GM12878 (cell line): ENCODE measurements around the gene SORBS2. TPM values are rescaled to one million over a fixed set of nuclear protein-coding genes. Genes with fewer than 3 reads are reported as not detected.

ENCODE experiments used
- ATAC-seq: fragments of 200-7000 bp; cut with Tn5 transposase; 3 replicates; pipeline ENCODE4 v1.9.1; 2020; ENCODE audit warnings: mild to moderate bottlenecking, moderate library complexity
- BruUV-seq: library from RNA; stranded (reverse); fragments of 400-500 nt; replicated peaks from 2 replicates; lab custom pipeline; 2021; lab: Mats Ljungman, UMichigan
- CTCF ChIA-PET: fragments of 300-600 bp; sonication (Branson Sonifier 250); formaldehyde crosslinking; extraction: SDS; loops from one replicate; lab custom pipeline; 2021; ENCODE audit warnings: inconsistent platforms; lab: Yijun Ruan, JAX
- POLR2A ChIA-PET: fragments of 350-600 bp; formaldehyde crosslinking; extraction: SDS; loops from one replicate; lab custom pipeline; 2021; ENCODE audit warnings: inconsistent platforms; lab: Charles Lee
- RAD21 ChIA-PET: fragments of 300-600 bp; sonication (Branson Sonifier 250); formaldehyde crosslinking; loops from one replicate; lab custom pipeline; 2023; ENCODE audit warnings: antibody characterized with exemption; ENCODE audit not compliant: unreplicated experiment; lab: Charles Lee
- SMC1A ChIA-PET: fragments of 300-600 bp; sonication (Branson Sonifier 250); formaldehyde crosslinking; loops from one replicate; lab custom pipeline; 2023; ENCODE audit not compliant: unreplicated experiment, uncharacterized antibody; lab: Charles Lee
- DNase-seq: peaks from one replicate; pipeline ENCODE4 v3.0.0-alpha.2; 2011; ENCODE audit warnings: low read depth, low spot score
- FAIRE-seq: peaks from 3 replicates; lab custom pipeline; 2011; peaks lifted over from hg19 to GRCh38; lab: Jason Lieb, UNC
- H2AFZ ChIP-seq: 2 replicates; pipeline ENCODE4 v1.6.0; 2011; ENCODE audit warnings: low read depth, low read length, control low read depth; ENCODE audit not compliant: control insufficient read depth
- H3K27ac ChIP-seq: 2 replicates; pipeline ENCODE4 v1.5.1; 2011; ENCODE audit warnings: control low read depth; ENCODE audit not compliant: control insufficient read depth, insufficient read depth
- H3K27me3 ChIP-seq, 2 experiments: replicated peaks in 1 of 2; 2 replicates each; pipeline versions ENCODE4 v1.6.0 to v1.6.1; 2011; ENCODE audit warnings: low read length in 1 of 2; ENCODE audit not compliant: control insufficient read depth in 2 of 2, insufficient read depth in 2 of 2
- H3K36me3 ChIP-seq, 2 experiments: 2 replicates each; pipeline ENCODE4 v1.5.1; 2011; ENCODE audit warnings: low read length in 1 of 2; ENCODE audit not compliant: control insufficient read depth in 2 of 2, insufficient read depth in 2 of 2
- H3K4me1 ChIP-seq: 2 replicates; pipeline ENCODE4 v1.6.1; 2011; ENCODE audit warnings: mild to moderate bottlenecking, low read length, moderate library complexity, mixed read lengths; ENCODE audit not compliant: control insufficient read depth, insufficient read depth
- H3K4me2 ChIP-seq: 2 replicates; pipeline ENCODE4 v1.6.0; 2011; ENCODE audit warnings: control low read depth; ENCODE audit not compliant: control insufficient read depth, insufficient read depth
- H3K4me3 ChIP-seq: fragments of 200-600 bp; sonication (generic); 2 replicates; pipeline ENCODE4 v1.5.1; 2016
- H3K79me2 ChIP-seq: 2 replicates; pipeline ENCODE4 v1.6.0; 2011; ENCODE audit warnings: low read length; ENCODE audit not compliant: control insufficient read depth, insufficient read depth
- H3K9ac ChIP-seq: 2 replicates; pipeline ENCODE4 v1.8.0; 2011; ENCODE audit warnings: low read length, control low read depth, mixed read lengths; ENCODE audit not compliant: control insufficient read depth, insufficient read depth
- H3K9me3 ChIP-seq: replicated peaks from 3 replicates; pipeline ENCODE4 v1.5.1; 2011; ENCODE audit warnings: mild to moderate bottlenecking, low read length; ENCODE audit not compliant: control insufficient read depth, insufficient read depth
- H4K20me1 ChIP-seq: 2 replicates; pipeline ENCODE4 v1.6.0; 2011; ENCODE audit not compliant: control insufficient read depth, insufficient read depth
- CBX5 ChIP-seq: sonication (generic); IDR thresholded peaks from 2 replicates; pipeline ENCODE4 v1.6.1; 2016; ENCODE audit warnings: low read depth, moderate library complexity, mild to moderate bottlenecking, inconsistent platforms
- CREM ChIP-seq: IDR thresholded peaks from 2 replicates; pipeline ENCODE4 v1.6.1; 2014; ENCODE audit warnings: antibody characterized with exemption, low read depth
- HSF1 ChIP-seq: fragments of 150-350 bp; IDR thresholded peaks from 2 replicates; pipeline ENCODE4 v1.6.1; 2014; ENCODE audit warnings: mild to moderate bottlenecking, low read depth, low read length
- JUND ChIP-seq: IDR thresholded peaks from 2 replicates; pipeline ENCODE4 v1.6.1; 2012; ENCODE audit warnings: low read depth, mild to moderate bottlenecking, low read length, improper control_type of control experiment, moderate library complexity
- LARP7 ChIP-seq: fragments of 450-650 bp; IDR thresholded peaks from 2 replicates; pipeline ENCODE4 v1.6.1; 2017; ENCODE audit warnings: mild to moderate bottlenecking
- NKRF ChIP-seq: fragments of 450-650 bp; conservative IDR thresholded peaks from 2 replicates; pipeline ENCODE4 v1.6.1; 2017; ENCODE audit warnings: mild to moderate bottlenecking, moderate library complexity
- PAX8 ChIP-seq: fragments of 450-650 bp; IDR thresholded peaks from 2 replicates; pipeline ENCODE4 v1.6.1; 2017; ENCODE audit warnings: mild to moderate bottlenecking, moderate library complexity
- POLR2AphosphoS2 ChIP-seq: IDR thresholded peaks from 2 replicates; pipeline ENCODE4 v1.6.1; 2011; ENCODE audit warnings: low read depth, mild to moderate bottlenecking, low read length, improper control_type of control experiment, moderate library complexity
- RBBP5 ChIP-seq: fragments of 200-600 bp; sonication (generic); conservative IDR thresholded peaks from 2 replicates; pipeline ENCODE4 v1.6.1; 2016
- YY1 ChIP-seq: IDR thresholded peaks from 2 replicates; pipeline ENCODE4 v1.6.1; 2011; ENCODE audit warnings: low read depth, mild to moderate bottlenecking, low read length
- WGBS: methylation state at CpG from one replicate; pipeline ENCODE4 v1.1.6; 2016; ENCODE audit warnings: low lambda C conversion rate; ENCODE audit not compliant: insufficient replicate concordance, insufficient coverage; ENCODE audit errors: missing lambda C conversion rate; 5-methylcytosine and 5-hydroxymethylcytosine counted together
- in situ Hi-C: fragments of 300-500 bp; cut with MboI; formaldehyde crosslinking; loops from 9 replicates; pipeline ENCODE4 v1.14.3; 2018; ENCODE audit warnings: mixed read lengths
- intact Hi-C: fragments of 100-400 bp; cut with micrococcal nuclease; formaldehyde crosslinking; loops from one replicate; pipeline ENCODE4 v1.14.2; 2022; ENCODE audit not compliant: unreplicated experiment
- polyA plus RNA-seq, 11 experiments: library from polyadenylated mRNA; depleted of rRNA in 4 of 11; unstranded in 6 of 11; stranded (reverse) in 5 of 11; fragments of >200 nt; fragmentation: Nextera tagmentation in 4 of 11; fragmentation: Illumina TruSeq in 1 of 11; extraction: Ambion mirVana in 4 of 11; extraction: Trizol in 1 of 11; gene quantifications; 1 replicate in 1 of 11; 2 replicates in 10 of 11; pipeline versions ENCODE4 v1.2.1 to v1.2.3, GENCODE V29; 2011 to 2016; ENCODE audit warnings: inconsistent platforms in 2 of 11, missing spikeins in 2 of 11, low read depth in 1 of 11
- total RNA-seq, 4 experiments: library from RNA; depleted of rRNA in 3 of 4; stranded (reverse); fragments of >200 nt in 3 of 4; fragmentation: Illumina TruSeq in 1 of 4; extraction: Trizol in 1 of 4; gene quantifications; 2 replicates each; pipeline versions ENCODE4 v1.2.1 to v1.2.3, GENCODE V29; 2013 to 2021

The SORBS2 gene
- total and polyA plus RNA-seq, 10 of the 15 experiments (the other 5 are each of a cell fraction or from before 2014, with no cell fraction given) = 0.06 to 3.0 (median 0.79) TPM

- TF ChIP-seq NKRF (no peak), POLR2AphosphoS2 (no peak), HSF1 (no peak), CREM (no peak), RBBP5 (no peak)
Observed at GRCh38 chr4:185665655-185666054, 146.3 kb downstream of the SORBS2 start (continued).

- BruUV-seq = no TSS peak
- ATAC-seq = no peak
- no peak for FAIRE-seq
- Histone ChIP-seq H3K9me3 (no peaks in the 10 kb centered on the region), H3K4me1 (no peaks in the 10 kb centered on the region), H3K4me2 (no peak overlapping the region), H3K27me3 (no peaks in the 10 kb centered on the region), H3K4me3 (no peak overlapping the region), H3K27ac (no peak overlapping the region), H4K20me1 (no peaks in the 10 kb centered on the region), H2AFZ (no peak overlapping the region), H3K79me2 (no peaks in the 10 kb centered on the region), H3K9ac (no peak overlapping the region), H3K36me3 (no peaks in the 10 kb centered on the region; a peak in 1 of 4 replicates)
- 79% methylated on average over 4 of the region's 4 CpGs for WGBS
- no peak for DNase-seq
- TF ChIP-seq JUND (no peak), YY1 (no peak), CBX5 (no peak), PAX8 (no peak), LARP7 (no peak)
- ChIA-PET CTCF (interaction anchor here (0.8 to 1.2 kb wide), 3 partner anchors 29 to 624 kb away, joined by 3 read pairs; no protein-coding TSS in a partner anchor), RAD21 (no interaction called here), SMC1A (interaction anchor here (0.7 to 1.4 kb wide), 2 partner anchors 11 to 649 kb away, joined by 3 read pairs; no protein-coding TSS in a partner anchor), POLR2A (no interaction called here)
- in situ Hi-C loops = no loop called here
- intact Hi-C loops = no loop called here
Observed at GRCh38 chr4:185664481-185664880, 147.5 kb downstream of the SORBS2 start.
